Sigmoid colon (tissue), 7 donors: ENCODE measurements around the gene PSMB7. TPM values are rescaled to one million over a fixed set of nuclear protein-coding genes. Genes with fewer than 3 reads are reported as not detected.

Source experiments
- DNase-seq: peaks from one replicate; pipeline ENCODE4 v3.0.0-alpha.2; 2019
- H3K27ac ChIP-seq, 4 donors: fragments of 200-600 bp; sonication (generic); one replicate each; pipeline ENCODE4 v1.5.1; 2016 to 2019; ENCODE audit warnings: mild to moderate bottlenecking in 1 of 4
- H3K27me3 ChIP-seq, 3 donors: fragments of 200-600 bp; sonication (generic); one replicate each; pipeline ENCODE4 v1.5.1; 2019; ENCODE audit warnings: mild to moderate bottlenecking in 1 of 3
- H3K36me3 ChIP-seq, 4 donors: fragments of 200-600 bp; sonication (generic); one replicate each; pipeline ENCODE4 v1.5.1; 2016 to 2019
- H3K4me1 ChIP-seq, 4 donors: fragments of 200-600 bp; sonication (generic); one replicate each; pipeline ENCODE4 v1.5.1; 2017 to 2019
- H3K4me3 ChIP-seq, 4 donors: fragments of 200-600 bp; sonication (generic); one replicate each; pipeline ENCODE4 v1.5.1; 2017 to 2019; ENCODE audit warnings: mild to moderate bottlenecking in 2 of 4, moderate library complexity in 1 of 4
- H3K9me3 ChIP-seq, 4 donors: fragments of 200-600 bp in 3 of 4; sonication (generic) in 3 of 4; one replicate each; pipeline versions ENCODE4 v1.5.1 to v1.6.1; 2013 to 2019
- EP300 ChIP-seq, 4 donors: sonication (generic); formaldehyde crosslinking; IDR thresholded peaks; one replicate each; pipeline ENCODE4 v1.6.1; 2017; ENCODE audit warnings: antibody characterized with exemption in 4 of 4
- POLR2A ChIP-seq, 2 donors: fragments of 450-650 bp; IDR thresholded peaks; one replicate each; pipeline ENCODE4 v1.6.1; 2016; ENCODE audit warnings: antibody characterized with exemption in 2 of 2, mild to moderate bottlenecking in 2 of 2, moderate library complexity in 2 of 2
- POLR2AphosphoS5 ChIP-seq, 4 donors: sonication (generic); formaldehyde crosslinking; IDR thresholded peaks; one replicate each; pipeline ENCODE4 v1.6.1; 2017; ENCODE audit warnings: antibody characterized with exemption in 4 of 4
- WGBS, 2 donors: extraction: QIAGEN DNeasy Blood & Tissue Kit; methylation state at CpG; one replicate each; pipeline ENCODE4 v1.1.7; 2013; 5-methylcytosine and 5-hydroxymethylcytosine counted together
- intact Hi-C: fragments of 100-400 bp; cut with DNase I; formaldehyde crosslinking; loops from one replicate; pipeline ENCODE4 v1.15.1; 2023
- polyA plus RNA-seq, 3 donors: library from polyadenylated mRNA; stranded (reverse); fragments of 200-250 nt; gene quantifications; one replicate each; pipeline ENCODE4 v1.2.3, GENCODE V29; 2013
- total RNA-seq, 4 donors: library from RNA; depleted of rRNA; stranded (reverse); fragments of >200 nt; gene quantifications; one replicate each; pipeline ENCODE4 v1.1.0, GENCODE V29; 2016
- TF ChIP-seq, protein P1 (sequence below), 4 experiments: fragments of 450-650 bp in 3 of 4; fragments of 200-600 bp in 1 of 4; IDR thresholded peaks; one replicate each; pipeline ENCODE4 v1.5.1; 2016 to 2019; ENCODE audit warnings: antibody characterized with exemption in 4 of 4, mild to moderate bottlenecking in 3 of 4, moderate library complexity in 2 of 4
- donor health status: healthy with polysubstance abuse.
- donor health status: Bipolar disorder and iron deficiency.
- donor health status: healthy.

PSMB7 gene
- total and polyA plus RNA-seq, 7 donors: 136 to 179 (median 171) TPM

DNA sequence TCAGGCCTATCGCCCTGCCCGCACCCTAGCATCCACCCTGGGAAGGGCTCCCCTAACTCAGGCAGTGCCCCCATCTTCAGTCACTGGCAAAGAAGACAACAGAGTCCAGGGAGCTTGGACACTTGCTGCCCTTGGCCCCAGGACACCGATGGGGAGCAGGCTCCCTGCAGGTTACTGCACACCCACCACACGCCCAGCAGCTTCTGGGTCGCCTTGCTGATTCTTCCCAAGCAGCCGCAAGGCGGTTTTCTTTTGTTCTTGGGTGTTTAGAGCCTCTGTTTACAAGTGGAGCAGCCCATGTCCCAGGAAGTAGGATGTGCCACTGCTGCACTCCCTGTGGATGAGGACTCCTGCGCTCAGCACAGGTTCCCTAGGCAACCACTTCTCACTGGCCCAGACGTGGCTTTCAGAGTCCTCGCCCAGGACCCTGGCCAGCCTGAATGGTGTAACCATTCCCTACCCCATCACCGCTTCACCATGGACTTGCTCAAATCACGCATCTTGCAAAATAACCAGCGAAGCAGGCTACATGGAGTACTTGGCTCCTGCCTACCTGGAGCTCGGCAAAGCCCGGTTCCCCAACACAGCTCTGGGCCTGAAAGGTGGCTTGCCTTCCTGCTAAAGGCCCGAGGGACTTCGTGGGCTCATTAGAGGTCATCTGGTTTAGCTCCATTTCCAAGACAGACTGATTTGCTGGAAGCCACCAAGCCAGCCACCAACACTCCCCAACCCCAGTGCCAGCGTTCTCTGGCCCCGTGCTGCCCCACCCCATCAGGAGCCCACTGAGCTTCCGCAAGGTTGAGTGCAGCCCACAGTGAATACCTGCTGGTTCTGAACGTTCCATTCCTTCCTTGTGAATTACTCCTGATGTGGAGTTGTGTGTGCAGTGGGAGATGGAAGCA lies 60.0 kb downstream of the PSMB7 start:
- H3K27ac ChIP-seq: no peak overlapping the region
- peaks cover 0 to 3% (median 0%) of the 10 kb centered on the region in 4 donors for H3K4me1 ChIP-seq
- intact Hi-C loops: no loop called here
- no peaks in the 10 kb centered on the region for H3K9me3 ChIP-seq
- peaks cover 4 to 66% (median 39%) of the 10 kb centered on the region in 4 donors for H3K36me3 ChIP-seq
- H3K27me3 ChIP-seq: no peaks in the 10 kb centered on the region
- no peak overlapping the region for H3K4me3 ChIP-seq
- TF ChIP-seq POLR2A (IDR thresholded peaks at IDR 0.05) (no peak), EP300 (IDR thresholded peaks at IDR 0.05) (no peak)
- TF ChIP-seq, protein P1, sequence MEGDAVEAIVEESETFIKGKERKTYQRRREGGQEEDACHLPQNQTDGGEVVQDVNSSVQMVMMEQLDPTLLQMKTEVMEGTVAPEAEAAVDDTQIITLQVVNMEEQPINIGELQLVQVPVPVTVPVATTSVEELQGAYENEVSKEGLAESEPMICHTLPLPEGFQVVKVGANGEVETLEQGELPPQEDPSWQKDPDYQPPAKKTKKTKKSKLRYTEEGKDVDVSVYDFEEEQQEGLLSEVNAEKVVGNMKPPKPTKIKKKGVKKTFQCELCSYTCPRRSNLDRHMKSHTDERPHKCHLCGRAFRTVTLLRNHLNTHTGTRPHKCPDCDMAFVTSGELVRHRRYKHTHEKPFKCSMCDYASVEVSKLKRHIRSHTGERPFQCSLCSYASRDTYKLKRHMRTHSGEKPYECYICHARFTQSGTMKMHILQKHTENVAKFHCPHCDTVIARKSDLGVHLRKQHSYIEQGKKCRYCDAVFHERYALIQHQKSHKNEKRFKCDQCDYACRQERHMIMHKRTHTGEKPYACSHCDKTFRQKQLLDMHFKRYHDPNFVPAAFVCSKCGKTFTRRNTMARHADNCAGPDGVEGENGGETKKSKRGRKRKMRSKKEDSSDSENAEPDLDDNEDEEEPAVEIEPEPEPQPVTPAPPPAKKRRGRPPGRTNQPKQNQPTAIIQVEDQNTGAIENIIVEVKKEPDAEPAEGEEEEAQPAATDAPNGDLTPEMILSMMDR (IDR thresholded peaks at IDR 0.05): no peak
- WGBS, 2 donors: 93 to 95% methylated on average over 21 of the region's 21 CpGs
- no peak for DNase-seq

DNA sequence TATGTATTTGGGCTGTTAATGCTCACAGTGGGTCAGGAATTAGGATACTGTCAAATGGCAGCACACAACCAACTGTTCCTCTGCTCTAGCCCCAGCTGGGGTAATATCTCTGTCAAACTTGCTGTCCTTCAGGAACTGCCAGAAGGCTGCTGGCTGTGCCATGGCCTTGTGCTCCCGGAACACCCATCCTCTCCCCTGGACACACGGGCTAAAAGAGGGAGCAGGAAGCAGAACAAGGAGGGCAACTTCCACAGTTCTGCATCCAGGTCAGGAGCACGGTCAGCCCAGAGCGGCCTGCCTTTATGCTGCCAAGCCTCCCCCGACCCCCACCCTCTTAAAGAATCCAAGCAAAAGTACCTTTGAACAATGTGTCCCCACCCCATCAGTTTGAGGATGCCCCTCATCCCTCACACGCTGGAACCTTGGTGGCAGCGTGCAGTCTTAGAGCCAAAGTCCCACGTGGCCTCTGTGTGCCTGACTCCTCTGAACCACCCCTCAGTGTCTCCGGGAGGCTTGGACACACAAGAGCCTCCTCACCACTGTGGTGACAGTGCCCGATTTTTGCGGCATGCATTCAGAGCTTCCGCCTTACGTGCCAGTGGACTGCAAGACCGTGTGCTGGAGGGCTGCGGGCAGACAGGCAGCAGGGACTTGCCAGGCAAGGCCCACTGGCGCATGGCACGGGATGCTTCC lies 60.8 kb downstream of the PSMB7 start:
- Histone ChIP-seq H3K36me3 (peaks cover 4 to 74% (median 43%) of the 10 kb centered on the region in 4 donors), H3K4me3 (no peak overlapping the region), H3K27ac (peak overlapping the region in 1 of 4 donors; percentile 3), H3K27me3 (no peaks in the 10 kb centered on the region), H3K4me1 (peaks cover 0 to 3% (median 0%) of the 10 kb centered on the region in 4 donors), H3K9me3 (no peaks in the 10 kb centered on the region)
- intact Hi-C loops: no loop called here
- 91 to 92% methylated on average over 17 of the region's 17 CpGs for WGBS, 2 donors
- no peak for DNase-seq
- no peak for TF ChIP-seq POLR2AphosphoS5 (IDR thresholded peaks at IDR 0.05)
- TF ChIP-seq EP300 (IDR thresholded peaks at IDR 0.05): no peak
- TF ChIP-seq, protein P1 (IDR thresholded peaks at IDR 0.05): no peak
- TF ChIP-seq POLR2A (IDR thresholded peaks at IDR 0.05): no peak

DNA sequence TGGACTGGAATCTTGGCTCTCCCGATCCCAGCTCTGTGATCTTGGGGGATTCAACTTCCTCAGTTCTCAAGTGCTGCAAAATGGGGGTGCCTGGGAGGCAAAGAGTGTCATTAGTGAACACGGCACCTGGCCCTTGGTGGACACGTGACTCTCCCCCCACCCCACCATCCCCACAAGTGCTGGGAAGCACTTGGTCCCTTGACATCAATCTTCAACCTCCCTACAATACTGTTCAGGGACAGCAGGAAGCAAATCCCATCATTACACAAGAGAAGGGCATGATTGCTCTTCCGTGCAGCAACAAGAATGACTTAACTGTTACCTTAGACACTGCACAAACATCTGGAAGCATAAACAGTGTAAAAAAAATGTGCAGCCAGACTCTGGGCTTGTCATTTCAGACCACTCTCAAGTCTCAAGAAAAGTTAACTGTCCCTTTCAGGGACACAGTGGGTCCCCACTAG lies 61.4 kb downstream of the PSMB7 start:
- Histone ChIP-seq H3K4me1 (peaks cover 0 to 3% (median 0%) of the 10 kb centered on the region in 4 donors), H3K4me3 (no peak overlapping the region), H3K9me3 (no peaks in the 10 kb centered on the region), H3K27me3 (no peaks in the 10 kb centered on the region), H3K36me3 (peaks cover 4 to 80% (median 46%) of the 10 kb centered on the region in 4 donors), H3K27ac (no peak overlapping the region)
- no peak for TF ChIP-seq POLR2A (IDR thresholded peaks at IDR 0.05)
- TF ChIP-seq POLR2AphosphoS5 (IDR thresholded peaks at IDR 0.05): no peak
- TF ChIP-seq, protein P1 (IDR thresholded peaks at IDR 0.05): no peak
- TF ChIP-seq EP300 (IDR thresholded peaks at IDR 0.05): no peak
- WGBS, 2 donors: 75 to 82% methylated on average over 4 of the region's 4 CpGs
- intact Hi-C loops: no loop called here
- peak; percentile 50 for DNase-seq

DNA sequence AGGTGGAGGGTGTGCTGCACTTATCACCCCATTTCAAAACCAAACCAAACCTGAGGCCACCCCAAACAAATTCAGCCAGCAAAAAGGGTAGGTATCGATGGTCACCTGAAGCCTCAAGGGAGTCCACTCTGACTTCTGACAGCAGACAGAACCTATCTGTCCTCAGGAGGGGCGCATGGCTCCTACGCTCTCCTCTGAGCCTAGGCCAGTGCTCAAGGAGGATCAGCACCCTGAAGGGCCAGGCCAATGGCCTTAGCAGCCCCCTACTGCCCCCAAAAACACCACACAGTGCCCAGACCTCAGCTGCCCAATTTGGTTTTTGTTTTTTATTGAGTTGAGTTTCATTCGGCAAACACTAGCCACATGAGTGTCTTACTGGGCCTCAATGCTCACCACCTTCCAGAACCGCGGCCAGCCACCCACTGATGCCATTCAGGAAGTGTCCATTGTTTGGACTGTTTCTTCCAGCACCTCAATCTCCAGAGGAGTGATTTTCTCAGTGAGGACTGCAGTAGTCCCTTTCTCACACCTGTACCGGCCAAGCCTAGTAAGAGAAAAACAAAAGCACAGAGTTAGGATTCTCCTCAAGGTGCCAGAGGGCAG lies 62.0 kb downstream of the PSMB7 start:
- peaks cover 4 to 86% (median 52%) of the 10 kb centered on the region in 4 donors for H3K36me3 ChIP-seq
- TF ChIP-seq, protein P1 (IDR thresholded peaks at IDR 0.05): no peak
- TF ChIP-seq POLR2AphosphoS5 (IDR thresholded peaks at IDR 0.05): no peak
- no peak for TF ChIP-seq POLR2A (IDR thresholded peaks at IDR 0.05)
- no peak for TF ChIP-seq EP300 (IDR thresholded peaks at IDR 0.05)
- H3K27ac ChIP-seq: peak overlapping the region in 1 of 4 donors; percentile 2
- WGBS, 2 donors: 94% methylated on average over 7 of the region's 7 CpGs
- DNase-seq: peak; percentile 33
- no peaks in the 10 kb centered on the region for H3K27me3 ChIP-seq
- no peak overlapping the region for H3K4me3 ChIP-seq
- peaks cover 0 to 3% (median 0%) of the 10 kb centered on the region in 4 donors for H3K4me1 ChIP-seq
- intact Hi-C loops: no loop called here
- no peaks in the 10 kb centered on the region for H3K9me3 ChIP-seq
